GM20000 (cell line): ENCODE data around the gene SLC10A2.
"Not testable (repeated sequence)": the region's sequence is repeated elsewhere in the genome, so short reads cannot be mapped to it uniquely, and the experiment has no call there.

Source experiments
- DNase-seq: peaks from one replicate; pipeline ENCODE4 v3.0.0; 2012; ENCODE audit warnings: low spot score
- TF ChIP-seq, protein P1 (sequence below): IDR thresholded peaks from 2 replicates; pipeline ENCODE4 v1.5.1; 2012; ENCODE audit warnings: mild to moderate bottlenecking, control low read depth; ENCODE audit errors: extremely low read depth, missing control alignments

Gene SLC10A2, protein sequence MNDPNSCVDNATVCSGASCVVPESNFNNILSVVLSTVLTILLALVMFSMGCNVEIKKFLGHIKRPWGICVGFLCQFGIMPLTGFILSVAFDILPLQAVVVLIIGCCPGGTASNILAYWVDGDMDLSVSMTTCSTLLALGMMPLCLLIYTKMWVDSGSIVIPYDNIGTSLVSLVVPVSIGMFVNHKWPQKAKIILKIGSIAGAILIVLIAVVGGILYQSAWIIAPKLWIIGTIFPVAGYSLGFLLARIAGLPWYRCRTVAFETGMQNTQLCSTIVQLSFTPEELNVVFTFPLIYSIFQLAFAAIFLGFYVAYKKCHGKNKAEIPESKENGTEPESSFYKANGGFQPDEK

DNA sequence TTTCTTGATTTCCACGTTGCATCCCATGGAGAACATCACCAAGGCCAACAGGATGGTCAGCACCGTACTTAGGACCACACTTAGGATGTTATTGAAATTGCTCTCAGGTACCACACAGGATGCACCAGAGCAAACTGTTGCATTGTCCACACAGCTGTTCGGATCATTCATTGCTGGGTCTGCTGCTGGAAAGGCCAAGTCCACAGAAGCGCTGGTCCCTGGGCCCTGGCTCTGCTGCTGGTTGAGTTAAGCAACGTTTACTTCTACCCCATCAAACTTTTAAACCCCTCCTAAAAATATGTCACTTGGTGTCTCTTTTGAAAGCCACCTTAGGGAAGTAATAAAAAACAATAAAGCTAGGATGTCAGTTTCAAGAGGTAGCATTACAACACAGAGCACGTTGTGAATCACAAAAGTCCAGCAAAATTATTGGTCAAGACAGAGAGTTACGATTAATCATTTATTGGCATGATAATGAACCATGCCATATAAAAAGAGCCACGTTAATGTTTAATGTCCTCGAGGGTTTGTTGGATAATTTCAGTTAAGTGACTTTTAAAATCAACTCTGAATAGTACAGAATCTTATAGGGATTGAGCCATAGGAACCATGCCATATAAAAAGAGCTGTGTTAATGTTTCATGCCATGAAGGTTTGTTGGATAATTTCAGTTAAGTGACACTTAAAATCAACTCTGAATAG, at the start of gene SLC10A2:
TSS of gene SLC10A2 (minus strand) at position 339 of the 702 bp plus-strand sequence. CDS start at position 171, 168 bp downstream.
- TF ChIP-seq, protein P1, sequence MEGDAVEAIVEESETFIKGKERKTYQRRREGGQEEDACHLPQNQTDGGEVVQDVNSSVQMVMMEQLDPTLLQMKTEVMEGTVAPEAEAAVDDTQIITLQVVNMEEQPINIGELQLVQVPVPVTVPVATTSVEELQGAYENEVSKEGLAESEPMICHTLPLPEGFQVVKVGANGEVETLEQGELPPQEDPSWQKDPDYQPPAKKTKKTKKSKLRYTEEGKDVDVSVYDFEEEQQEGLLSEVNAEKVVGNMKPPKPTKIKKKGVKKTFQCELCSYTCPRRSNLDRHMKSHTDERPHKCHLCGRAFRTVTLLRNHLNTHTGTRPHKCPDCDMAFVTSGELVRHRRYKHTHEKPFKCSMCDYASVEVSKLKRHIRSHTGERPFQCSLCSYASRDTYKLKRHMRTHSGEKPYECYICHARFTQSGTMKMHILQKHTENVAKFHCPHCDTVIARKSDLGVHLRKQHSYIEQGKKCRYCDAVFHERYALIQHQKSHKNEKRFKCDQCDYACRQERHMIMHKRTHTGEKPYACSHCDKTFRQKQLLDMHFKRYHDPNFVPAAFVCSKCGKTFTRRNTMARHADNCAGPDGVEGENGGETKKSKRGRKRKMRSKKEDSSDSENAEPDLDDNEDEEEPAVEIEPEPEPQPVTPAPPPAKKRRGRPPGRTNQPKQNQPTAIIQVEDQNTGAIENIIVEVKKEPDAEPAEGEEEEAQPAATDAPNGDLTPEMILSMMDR = no peak
- DNase-seq = no peak

DNA sequence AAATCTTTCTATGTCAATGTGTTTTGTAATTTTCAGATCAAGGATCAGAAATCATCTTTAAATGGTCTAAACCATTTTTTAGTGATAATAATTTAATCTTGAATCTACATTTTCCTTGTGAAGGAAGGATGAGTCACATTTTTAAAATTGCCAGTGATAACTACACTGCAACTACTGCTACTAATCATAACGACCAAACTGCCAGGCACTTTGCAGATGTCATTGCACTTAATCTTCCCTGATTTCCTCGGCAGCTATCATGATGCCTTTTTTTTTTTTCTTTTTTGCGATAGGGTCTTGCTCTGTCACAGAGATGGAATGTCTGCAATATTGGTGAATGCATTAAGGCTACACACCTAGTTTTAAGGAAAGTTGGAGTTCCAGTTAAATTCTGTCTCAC, 41.4 kb upstream of the SLC10A2 start:
- TF ChIP-seq, protein P1 = no peak

DNA sequence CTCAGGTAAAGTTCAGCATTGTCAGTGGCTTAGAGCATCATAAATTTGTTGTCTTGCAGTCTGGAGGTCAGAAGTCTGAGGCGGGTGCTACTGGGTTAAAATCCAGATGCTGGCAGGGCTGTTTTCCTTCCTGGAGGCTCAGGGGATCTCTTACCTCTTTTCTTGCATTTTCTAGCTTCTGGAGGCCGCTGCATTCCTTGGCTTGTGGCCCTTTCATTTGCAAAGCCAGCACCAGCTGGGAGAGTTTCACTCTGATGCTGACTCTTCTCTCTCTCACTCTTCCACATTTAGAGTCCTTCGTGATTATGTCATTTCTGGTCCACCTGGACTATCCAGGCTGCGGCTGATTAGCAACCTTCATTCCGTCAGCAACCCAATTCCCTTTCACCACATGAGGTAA, 38.1 kb upstream of the SLC10A2 start:
- DNase-seq = no peak

More for the DNA sequence above, 41.4 kb upstream of the SLC10A2 start:
- no peak for DNase-seq

DNA sequence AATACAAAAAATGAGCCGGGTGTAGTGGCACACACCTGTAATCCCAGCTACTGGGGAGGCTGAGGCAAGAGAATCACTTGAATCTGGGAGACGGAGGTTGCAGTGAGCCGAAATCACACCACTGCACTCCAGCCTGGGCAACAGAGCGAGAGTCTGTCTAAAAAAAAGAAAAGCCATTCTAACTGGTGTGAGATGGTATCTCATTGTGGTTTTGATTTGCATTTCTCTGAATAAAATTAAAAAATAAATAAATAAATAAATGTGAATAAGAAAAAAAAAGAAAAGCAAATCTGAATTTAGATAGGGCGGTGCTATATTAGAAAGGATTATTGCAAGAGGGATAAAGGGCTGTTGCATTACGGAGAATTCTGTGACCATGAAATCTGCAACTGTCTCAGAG, 37.2 kb upstream of the SLC10A2 start:
- not testable (repeated sequence) for DNase-seq

More for the DNA sequence above, 38.1 kb upstream of the SLC10A2 start:
- TF ChIP-seq, protein P1 = no peak

DNA sequence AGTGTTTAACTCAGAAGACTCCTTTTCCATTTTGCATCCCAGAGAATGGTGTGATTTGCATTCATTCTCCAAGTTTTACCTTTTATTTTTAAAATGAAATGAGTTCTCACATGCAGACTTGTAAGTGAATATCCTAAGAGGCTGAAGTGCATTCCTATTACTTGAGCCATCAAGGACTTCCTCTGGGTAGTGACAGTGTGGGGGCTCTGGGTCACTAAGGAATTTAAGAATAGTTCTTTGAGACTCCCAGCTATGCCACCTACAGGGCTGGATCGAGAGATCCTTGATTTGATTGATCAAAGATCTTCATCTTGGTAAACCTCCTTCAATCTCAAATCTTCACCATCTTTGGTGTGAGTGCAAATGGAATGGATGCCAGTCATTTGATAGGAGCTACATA, 36.3 kb upstream of the SLC10A2 start:
- TF ChIP-seq, protein P1 = no peak
- no peak for DNase-seq

DNA sequence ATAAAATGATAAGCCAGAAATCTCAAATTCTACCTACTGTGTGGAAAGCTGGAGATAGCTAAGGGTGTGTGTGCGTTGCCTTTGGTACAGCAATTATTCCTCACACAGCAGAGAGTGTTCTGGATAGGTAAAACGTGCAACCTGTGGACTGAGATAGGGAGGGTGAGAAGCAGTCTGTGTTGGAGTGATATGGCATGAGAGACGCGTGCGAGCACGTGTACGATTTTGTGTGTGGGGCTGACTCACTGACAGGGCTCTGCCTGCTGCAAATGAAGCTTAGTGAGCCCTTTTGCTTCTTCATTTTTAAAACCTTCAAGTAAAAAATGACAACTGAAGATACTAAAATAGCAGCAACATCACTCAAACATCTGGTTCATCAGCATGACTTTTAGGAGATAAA, 35.7 kb upstream of the SLC10A2 start:
- TF ChIP-seq, protein P1 = no peak
- DNase-seq = no peak

DNA sequence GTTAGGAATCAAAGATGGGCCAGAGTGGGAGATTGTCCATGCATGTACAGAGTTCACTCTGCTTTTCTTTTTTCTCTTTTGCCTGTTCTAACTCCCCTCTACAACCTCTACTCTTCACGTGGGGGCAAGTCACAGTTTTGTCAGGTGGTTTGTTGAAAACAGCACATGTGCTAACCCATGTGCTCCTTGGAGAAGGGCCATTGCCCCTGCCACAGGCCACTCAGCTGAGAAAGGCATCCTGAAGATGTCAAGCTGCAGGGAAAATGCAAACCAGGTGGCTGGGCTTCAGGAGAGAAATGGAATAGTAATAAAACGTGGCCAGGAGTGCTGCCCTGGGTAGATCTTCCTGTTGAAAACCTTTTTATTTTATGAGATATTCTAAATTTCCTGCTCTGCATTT, 35.3 kb upstream of the SLC10A2 start:
- no peak for DNase-seq
- TF ChIP-seq, protein P1 = no peak

DNA sequence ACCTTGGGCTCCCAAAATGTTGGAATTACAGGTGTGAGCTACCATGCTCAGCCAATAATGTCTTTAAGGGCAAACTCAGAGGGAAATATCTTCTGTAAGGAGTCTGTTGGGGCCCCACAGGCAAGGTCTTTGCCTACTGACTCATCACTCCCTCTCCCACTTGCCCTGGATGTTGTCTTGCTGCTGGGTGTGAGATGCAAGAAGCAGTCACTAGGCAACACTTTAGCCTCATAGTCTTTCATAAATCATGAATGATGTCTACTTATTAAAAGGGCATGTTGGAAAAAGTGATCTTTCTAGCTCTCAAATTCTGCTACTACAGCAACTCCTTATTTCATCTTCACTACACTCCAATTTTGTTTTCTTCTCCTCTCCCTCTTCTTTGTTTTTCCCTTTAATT, 34.6 kb upstream of the SLC10A2 start:
- TF ChIP-seq, protein P1 = no peak
- DNase-seq = no peak
